GM18499 (cell line): ENCODE measurements around the gene YARS2.
A peak's percentile ranks its signal among the peaks of the same experiment; 100 is the strongest.

Source experiments
- ATAC-seq: cut with Tn5 transposase; IDR thresholded peaks from one replicate; pipeline ENCODE4 v1.9.1; 2021; ENCODE audit warnings: moderate number of reproducible peaks; ENCODE audit not compliant: insufficient read depth, unreplicated experiment

Gene YARS2

GRCh38 chr12:32755654-32756475 lies at the start of gene YARS2:
Gene YARS2 (minus strand): TSS chr12:32755897. CDS start chr12:32755874, 23 bp downstream.
- peak; percentile 88 for ATAC-seq

- ATAC-seq = no peak
These were observed 48.6 kb upstream of the YARS2 start for GRCh38 chr12:32804301-32804700.

GRCh38 chr12:32801269-32801980 lies 45.7 kb upstream of the YARS2 start:
- ATAC-seq = no peak

DNA sequence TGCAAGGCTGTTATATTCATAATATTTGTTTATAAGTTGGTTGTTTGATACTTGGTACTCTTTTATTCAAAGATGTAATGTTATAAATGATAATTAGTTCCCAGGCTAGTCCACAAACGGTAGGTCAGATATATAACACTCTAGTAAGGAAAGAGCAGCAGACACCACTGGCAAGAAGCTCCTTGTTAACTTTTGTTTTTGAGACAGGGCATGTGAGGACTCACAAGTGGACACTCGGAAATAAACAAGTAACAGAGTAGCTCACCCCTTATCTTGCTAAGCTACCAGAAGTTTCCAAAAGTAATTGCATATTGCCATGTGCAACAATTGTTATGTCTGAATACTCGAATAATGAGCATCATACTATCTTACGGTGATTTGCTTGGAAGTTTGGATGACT lies 38.6 kb upstream of the YARS2 start:
- ATAC-seq = no peak

GRCh38 chr12:32789916-32790315 lies 34.2 kb upstream of the YARS2 start:
- ATAC-seq = no peak

DNA sequence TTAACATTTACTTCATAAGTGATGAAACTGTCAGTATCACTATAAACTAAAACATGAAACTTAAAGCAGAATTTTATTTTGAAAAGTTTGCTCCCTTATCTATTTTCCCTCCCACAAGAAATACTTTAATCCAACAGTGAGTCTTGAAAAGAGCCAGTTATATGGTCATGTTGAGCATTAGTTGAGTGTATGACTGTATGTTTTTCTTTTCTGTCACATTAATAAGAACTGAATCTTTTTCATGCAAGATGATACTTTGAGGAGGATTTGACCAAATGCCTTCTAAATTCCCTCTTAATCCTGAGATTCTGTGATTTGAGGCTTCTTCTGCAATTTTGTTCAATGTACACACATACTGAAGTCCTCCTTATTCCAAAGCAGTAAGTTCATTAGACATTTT lies 33.7 kb upstream of the YARS2 start:
- no peak for ATAC-seq

DNA sequence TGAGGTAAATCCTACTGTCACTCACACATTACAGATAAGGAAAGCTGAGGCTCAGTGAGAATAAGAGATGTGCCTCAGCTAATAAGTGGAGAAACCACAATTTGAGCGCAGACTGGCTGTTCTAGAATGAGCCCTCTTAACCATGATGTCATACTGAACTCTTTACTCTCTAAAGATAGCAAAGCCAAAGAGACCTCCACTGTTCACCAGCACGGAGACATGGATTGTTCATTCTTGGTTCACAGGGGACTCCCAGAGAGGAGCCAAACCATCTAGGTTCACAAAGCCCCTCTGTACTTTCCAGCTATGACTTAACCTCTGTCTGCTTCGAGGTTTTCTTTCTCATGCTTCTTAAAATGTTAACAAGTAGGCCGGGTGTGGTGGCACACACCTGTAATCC lies 32.7 kb upstream of the YARS2 start:
- no peak for ATAC-seq

DNA sequence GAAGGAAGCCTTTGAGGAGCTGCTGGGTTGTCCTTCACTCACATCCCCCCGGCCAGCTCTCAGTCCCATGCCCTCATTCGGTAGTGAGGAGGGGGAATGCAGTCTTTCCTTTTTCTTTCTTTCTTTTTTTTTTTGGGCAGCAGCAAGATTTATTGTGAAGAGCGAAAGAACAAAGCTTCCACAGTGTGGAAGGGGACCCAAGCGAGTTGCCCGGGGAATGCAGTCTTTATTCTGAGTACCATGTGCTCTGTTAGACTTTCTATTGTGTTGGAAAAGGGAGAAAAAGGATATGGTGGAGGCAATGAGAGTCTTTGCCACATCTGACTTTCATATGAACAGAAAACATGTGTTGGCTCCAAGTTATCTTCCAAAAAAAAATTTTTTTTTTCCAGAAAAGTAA lies 29.9 kb upstream of the YARS2 start:
- ATAC-seq = no peak

- ATAC-seq = no peak
These were observed 27.3 kb upstream of the YARS2 start for GRCh38 chr12:32783029-32783428.

DNA sequence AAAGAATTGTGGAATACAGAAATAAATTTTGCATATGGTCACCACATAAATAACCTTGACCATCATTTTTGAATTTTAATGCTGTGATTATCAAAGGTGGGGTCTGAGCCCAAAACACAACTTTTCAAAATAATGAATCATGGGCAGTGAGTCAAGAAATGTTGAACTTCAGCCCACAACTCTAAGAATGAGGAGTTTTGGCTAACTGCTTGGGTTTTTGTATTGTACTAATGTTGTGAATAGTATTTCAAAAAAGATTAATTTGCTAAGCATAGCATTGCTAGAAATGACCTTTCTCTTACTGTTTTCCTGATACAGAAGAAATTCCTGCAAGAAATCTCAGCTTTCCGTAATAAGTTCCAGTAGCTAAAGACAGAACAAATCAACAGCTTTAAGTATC lies 24.4 kb upstream of the YARS2 start:
- ATAC-seq = no peak

DNA sequence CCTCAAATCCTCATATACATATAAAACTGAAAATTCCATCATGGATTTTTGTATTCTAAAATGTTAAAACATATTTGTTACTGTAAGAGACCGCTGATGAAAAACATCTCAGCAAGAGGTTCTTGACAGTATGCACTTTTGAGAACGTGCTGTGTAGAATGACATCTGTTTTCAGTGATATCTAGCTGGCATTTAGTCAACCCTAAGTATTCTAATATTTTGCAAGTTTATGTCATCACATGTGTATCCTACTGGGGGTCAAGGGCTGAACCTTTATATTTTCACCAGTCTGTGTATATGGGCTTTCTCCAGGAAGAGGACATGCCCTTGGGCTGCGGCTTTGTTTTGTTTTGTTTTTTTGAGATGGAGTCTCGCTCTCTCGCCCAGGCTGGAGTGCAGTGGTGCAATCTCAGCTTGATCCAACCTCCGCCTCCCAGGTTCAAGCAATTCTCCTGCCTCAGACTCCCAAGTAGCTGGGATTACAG lies 22.0 kb upstream of the YARS2 start:
- no peak for ATAC-seq

GRCh38 chr12:32777159-32777558 lies 21.5 kb upstream of the YARS2 start:
- ATAC-seq = no peak

GRCh38 chr12:32776258-32776657 lies 20.6 kb upstream of the YARS2 start:
- no peak for ATAC-seq

- ATAC-seq = no peak
These were observed 18.0 kb upstream of the YARS2 start for GRCh38 chr12:32773691-32774090.

DNA sequence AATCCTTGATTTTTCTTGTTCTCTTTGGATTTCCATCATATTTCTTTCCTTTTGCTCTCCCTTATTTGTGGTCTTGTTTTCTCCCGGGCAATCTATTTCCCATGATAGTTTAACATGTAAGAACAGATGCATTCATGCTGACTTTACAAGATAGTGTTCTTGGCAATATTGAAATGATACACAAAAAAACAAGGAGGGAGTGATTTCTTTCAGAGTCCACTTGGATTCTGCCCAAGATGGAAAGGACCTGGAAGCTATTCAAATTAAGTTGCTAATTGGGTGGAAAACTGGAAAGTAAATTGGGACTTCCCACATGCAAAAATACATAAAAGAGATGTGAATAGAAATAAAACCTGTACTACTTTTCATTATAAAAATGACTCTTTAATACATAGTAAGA lies 14.4 kb upstream of the YARS2 start:
- no peak for ATAC-seq

DNA sequence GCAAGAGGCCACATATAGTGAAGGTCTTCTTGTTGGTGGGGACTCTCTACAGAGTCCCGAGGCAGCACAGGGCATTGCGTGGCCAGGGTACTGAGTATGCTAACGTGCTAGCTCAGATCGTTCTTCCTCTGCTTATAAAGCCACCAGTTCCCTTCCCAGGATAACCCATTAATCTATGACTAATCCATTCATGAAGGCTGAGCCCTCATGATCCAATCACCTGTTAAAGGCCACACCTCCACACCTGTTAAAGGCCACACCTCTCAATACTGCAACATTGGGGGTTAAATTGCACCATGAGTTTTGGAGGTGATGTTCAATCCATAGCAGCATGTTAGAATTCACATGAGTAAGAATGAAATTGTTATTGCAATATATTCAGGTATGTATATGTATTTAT lies 12.8 kb upstream of the YARS2 start:
- ATAC-seq = no peak

GRCh38 chr12:32765906-32766305 lies 10.2 kb upstream of the YARS2 start:
- ATAC-seq = no peak

DNA sequence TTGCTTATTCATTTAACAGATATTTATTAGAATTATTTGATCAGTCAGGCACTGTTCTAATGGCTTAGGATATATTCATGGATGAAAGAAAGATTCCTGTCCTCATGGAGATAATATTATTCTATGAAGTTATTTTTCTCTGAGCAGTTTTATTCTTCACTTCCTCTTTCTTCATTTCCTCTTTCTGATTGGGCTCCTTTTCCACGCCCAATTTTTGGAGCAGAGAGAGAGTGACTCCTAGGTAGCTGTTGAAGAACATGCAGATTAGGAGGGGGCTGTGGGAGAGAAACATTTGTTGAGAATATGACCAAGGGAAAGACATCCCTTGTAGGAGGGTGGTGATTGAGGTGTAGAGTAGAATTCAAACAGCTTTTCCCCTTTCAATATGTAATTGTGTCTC lies 6.0 kb upstream of the YARS2 start:
- ATAC-seq = peak; percentile 44

DNA sequence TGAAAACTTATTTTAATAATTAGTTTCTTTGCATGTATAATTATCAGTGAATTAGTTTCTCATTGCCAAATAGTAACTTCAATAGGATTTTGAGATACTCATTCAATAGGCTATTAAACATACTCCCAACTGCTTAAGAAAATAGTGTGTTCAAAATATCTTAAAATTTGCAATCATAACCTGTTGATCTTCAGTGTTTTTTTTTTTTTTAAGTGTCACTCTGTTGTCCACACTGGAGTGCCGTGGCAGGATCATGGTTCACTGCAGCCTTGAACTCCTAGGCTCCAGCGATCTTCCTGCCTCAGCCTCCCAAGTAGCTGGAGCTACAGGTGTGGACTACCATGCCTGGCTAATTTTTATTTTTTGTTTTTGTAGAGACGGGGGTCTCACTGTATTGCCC lies 1.5 kb upstream of the YARS2 start:
- ATAC-seq = no peak

DNA sequence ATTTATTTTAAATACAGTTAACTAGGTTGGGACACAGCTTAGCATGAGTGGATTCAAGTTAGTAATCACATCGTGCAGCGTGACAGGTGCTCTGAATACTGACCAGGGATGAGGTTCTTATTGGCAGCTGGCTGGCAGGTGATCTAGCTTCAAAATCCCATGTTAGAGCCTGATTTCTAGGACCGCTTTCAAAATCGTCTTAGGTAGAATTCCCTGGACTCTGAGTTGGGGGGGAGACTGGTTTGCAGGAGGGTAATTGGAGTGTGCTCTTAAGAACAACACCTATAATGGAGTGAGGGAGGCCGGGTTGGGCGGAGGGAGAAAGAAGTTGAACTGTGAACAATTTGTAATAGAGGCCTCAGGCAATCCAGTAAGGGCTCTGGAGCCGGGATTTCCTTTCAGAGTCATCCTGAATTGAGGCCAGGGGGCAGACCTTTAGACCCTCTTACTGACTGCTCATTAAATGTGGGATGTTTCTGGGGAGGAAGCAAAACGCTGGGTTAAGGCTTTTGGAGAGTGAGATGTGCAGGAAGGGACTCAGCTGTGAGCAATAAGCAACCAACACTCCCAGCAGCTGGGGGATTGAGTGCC lies 874 bp upstream of the YARS2 start:
- no peak for ATAC-seq

- ATAC-seq = peak; percentile 60
These were observed 545 bp downstream of the YARS2 start for GRCh38 chr12:32755051-32755653.
